NCI-H1930 (cell line): ENCODE results near the gene OAF.
"Not testable (repeated sequence)": the region's sequence is repeated elsewhere in the genome, so short reads cannot be mapped to it uniquely, and the experiment has no call there.

Experiments used
- DNase-seq, 2 experiments: peaks; one replicate each; lab custom pipeline; 2025; lab: John Stamatoyannopoulos, UW

OAF gene

DNA sequence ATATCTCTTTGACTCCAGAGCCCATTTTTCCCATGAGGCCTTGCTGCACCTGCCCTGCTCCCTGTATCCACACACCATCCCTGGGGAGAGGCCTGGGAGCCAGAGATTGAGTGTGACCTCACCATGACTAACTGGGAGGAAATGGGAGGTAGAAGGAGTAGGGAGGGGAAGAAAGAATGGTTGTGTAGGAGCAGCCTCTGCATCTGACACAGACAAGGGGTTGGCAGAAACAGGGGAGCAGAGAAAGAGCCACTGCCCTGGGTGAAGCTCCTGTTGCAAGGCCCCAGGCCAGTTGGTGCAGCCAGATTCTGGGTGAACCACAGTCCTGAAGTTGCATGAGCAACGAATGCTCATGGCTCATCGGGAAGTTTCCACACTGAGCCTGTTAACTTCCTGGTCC is 61.5 kb downstream of the OAF start:
- no peak for DNase-seq

DNA sequence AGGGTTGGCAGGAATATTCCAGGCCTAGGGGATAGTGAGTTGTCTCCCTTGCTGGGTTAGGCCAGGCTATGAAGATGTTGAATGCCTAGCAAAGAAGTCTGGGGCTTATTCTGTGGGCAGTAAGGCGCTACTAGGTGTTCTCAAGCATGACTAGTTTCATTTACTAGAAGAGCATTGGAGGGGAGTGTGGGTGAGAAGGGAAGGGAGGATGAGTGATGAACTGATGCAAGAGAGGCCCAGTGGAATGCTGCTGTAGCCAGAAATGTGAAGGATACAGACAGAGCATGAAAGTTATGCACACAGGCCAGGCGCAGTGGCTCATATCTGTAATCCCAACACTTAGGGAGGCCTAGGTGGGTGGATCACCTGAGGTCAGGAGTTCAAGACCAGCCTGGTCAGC is 62.6 kb downstream of the OAF start:
- DNase-seq: no peak

DNA sequence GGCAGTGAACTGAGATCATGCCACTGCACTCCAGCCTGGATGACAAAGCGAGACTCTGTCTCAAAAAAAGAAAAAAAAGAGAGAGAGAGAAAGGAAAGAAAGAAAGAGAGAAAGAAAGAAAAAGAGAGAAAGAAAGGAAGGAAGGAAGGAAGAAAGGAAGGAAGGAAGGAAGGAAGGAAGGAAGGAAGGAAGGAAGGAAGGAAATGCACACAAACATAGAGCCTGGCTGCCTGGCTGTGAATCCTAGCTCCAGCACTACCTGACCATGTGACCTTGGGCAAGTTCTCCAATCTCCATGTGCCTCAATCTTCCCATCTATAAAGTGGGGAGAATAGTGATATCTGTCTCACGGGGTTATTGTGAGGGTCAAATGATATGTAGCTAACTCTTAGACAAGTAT is 63.1 kb downstream of the OAF start:
- DNase-seq: not testable (repeated sequence)

DNA sequence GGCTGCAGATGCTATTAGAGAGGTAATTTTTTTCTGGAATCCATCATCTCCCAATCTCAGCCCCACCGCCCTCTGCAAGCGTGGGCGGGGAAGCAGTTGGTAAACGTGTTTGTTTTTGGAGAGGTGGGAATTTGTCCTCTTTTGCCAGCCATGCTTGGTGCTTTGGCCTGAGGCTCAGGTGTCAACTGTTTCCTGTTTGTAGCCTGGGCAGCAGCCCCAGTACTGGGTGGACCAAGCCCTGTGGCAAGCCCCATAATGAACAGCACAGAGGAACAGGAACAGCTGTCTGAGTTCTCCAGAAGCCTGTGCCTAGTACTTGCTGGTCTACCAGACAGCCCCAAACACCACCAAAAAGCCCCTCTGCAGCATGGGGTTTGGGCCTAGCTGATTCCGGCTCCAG is 68.7 kb downstream of the OAF start:
- no peak for DNase-seq
